HT-29 (cell line): ENCODE measurements around the gene RTN4RL2. TPM values are rescaled to one million over a fixed set of nuclear protein-coding genes. Genes with fewer than 3 reads are reported as not detected.

Source experiments
- DNase-seq: peaks from one replicate; pipeline ENCODE4 v3.0.0-alpha.2; 2015; ENCODE audit warnings: low spot score
- total RNA-seq: library from RNA; depleted of rRNA; stranded (reverse); fragments of >200 nt; shearing (Covaris generic); gene quantifications from 2 replicates; pipeline ENCODE4 v1.2.3, GENCODE V29; 2014

The RTN4RL2 gene
- total RNA-seq, 1 experiment from 2014 or later, result 0.79 TPM

- no peak for DNase-seq
Observed at GRCh38 chr11:57499983-57500461, 39.7 kb downstream of the RTN4RL2 start.

- DNase-seq, result no peak
Observed at GRCh38 chr11:57500515-57500914, 40.2 kb downstream of the RTN4RL2 start.

DNA sequence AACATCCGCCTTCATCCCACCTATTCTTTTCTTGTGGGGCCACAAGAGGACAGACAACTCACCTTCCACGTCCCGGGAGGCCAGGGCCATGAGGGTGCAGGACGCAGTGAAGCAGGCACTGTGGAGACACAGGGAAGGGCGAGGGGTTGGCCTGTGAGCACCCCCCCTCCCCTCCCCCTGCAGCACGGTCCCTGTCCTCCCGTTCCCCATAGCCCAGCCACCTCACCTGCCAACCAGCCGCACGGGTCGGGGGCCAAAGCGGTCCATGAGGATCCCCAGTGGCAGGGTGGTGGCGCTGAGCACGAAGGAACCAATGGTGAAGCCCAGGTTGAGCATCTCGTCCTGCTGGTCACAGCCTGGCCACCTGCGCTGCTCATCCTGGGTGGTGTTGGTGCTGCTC is 40.6 kb downstream of the RTN4RL2 start:
- DNase-seq, result no peak

GRCh38 chr11:57501953-57502352 is 41.6 kb downstream of the RTN4RL2 start:
- DNase-seq, result no peak

GRCh38 chr11:57502376-57502775 is 42.0 kb downstream of the RTN4RL2 start:
- DNase-seq, result no peak

GRCh38 chr11:57502870-57503269 is 42.5 kb downstream of the RTN4RL2 start:
- no peak for DNase-seq

- no peak for DNase-seq
Observed at GRCh38 chr11:57504511-57504910, 44.2 kb downstream of the RTN4RL2 start.

DNA sequence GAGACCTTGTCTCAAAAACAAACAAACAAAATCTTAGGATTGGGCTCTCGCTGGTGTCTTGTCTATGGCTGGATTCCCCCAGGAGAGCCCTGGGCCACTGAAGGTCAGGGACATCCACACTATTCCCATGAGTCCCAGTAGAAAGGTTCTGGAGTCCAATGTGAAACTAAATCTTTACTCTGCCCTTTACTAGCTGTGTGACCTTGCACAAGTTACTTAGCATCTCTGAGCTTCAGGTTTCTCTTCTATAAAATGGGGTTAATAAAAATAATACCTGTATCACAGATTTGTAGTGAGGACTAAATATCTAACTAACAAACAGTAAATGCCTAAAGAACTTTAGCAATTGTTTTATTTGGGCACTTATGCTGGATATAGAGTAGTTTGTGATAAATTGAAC is 46.2 kb downstream of the RTN4RL2 start:
- no peak for DNase-seq

DNA sequence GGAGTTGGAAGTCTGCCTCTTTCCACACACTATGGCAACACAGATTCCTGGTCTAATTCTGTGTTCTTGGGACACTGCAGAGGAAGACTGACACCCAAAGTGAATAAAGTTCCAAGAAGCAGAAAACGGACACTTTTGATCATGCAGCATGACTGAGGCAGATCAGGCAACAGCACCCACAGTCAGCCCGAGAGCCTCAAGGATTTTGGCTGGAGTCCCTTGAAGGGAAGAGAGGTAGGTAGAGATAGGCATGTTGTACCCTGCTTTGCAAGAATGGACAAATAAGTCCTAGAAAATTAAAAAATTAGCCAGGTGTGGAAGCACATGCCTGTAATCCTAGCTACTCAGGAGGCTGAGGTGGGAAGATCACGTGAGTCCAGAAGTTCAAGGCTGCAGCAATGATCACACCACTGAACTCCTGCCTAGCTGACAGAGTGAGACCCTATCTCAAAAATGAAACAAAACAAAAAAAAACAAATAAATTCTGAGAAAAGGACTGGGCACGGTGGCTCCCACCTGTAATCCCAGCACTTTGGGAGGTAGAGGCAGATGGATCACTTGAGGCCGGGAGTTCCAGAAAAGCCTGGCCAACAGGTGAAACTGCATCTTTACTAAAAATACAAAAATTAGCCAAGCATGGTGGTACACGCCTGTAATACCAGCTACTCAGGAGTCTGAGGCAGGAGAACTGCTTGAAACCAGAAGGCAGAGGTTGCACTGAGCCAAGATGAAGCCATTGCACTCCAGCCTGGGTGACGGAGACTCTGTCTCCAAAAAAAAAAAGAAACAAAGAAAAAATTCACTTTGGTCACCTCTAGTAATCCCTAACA is 48.2 kb downstream of the RTN4RL2 start:
- no peak for DNase-seq

GRCh38 chr11:57511741-57512430 is 51.6 kb downstream of the RTN4RL2 start:
- DNase-seq, result no peak

DNA sequence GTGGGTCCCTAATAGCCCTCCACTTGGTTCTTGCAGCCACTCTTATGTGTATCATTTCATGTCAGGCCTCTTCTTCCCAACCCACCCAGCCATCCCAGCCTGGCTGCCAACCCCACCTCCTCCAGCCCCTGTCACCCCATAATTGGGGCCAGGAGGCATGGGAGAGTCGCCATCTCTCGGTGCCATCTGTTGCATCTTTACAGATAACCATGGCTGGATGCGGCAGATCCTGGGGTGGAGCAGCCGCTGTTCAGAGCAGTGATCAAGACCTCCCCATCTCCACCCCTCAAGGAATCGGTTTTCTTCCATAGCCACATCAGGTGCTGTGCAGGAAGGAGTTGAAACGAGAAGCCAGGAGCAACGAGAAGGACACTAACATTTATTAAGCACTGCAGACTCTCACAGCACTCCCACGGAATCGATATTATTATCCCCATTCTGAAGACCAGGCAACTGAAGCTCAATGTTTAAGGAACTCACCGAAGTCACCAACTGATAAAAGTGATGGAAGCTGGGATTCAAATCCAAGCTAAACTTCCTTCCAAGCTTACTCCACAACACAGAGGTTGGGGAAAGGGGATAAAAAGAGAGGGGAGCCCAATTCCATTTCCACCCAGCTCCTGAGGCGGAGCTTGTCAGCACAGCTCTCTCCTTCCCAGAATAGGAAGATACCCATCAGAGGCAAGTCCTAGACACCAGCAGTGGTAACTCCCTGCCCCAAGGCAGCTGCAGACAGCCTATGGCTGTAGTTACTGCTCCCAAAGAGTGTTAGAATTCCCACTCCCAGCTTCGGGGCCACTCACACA is 52.5 kb downstream of the RTN4RL2 start:
- no peak for DNase-seq

DNA sequence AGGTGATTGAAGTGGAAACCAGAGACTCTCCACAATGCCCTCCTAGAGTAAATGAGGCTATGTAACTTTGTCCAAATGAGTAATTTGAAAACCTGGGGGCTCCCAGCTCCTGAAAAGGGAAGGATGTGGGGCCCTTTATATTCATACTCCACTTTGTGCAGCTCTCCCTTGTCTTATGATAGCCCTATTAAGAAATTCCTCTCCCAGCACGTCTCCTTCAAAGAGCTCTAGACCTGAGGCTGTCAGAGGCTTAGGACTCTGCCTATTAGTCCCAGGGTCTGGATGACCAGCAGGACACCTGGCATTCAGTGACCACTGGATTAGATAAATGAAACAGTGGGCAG is 53.1 kb downstream of the RTN4RL2 start:
- DNase-seq, result no peak

DNA sequence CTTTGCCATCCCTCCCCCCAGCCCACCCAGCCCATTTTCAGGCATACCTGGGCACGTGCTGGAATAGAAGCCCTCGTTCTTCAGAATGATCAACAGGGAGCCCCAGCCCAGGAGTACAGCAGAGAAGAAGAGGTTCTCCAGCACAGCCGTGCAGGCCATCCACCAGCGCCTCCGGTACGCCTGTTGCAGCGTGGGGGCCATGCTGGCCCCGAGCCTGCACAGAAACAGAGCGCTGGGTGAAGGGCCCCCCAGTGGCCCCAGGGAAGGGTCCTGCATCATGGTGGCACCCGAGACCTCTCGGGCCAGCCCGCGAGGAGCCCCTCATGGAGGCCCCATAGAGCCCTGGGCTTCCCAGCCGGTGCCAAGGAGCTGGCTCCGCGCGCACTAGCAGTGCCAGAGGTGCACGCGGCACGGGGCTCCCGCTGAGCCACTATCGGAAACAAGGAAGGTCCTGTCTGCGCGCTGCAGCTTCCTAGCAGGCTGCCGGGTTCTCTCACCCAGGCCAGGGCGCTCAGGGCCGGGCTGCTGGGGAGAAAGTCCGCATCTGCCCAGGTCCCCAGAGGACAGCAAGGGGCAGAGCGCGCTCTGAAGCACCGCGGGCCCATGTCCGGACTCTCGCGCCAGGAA is 53.7 kb downstream of the RTN4RL2 start:
- DNase-seq, result peak; percentile 58

- DNase-seq, result peak; percentile 57
Observed at GRCh38 chr11:57514538-57515331, 54.4 kb downstream of the RTN4RL2 start.

DNA sequence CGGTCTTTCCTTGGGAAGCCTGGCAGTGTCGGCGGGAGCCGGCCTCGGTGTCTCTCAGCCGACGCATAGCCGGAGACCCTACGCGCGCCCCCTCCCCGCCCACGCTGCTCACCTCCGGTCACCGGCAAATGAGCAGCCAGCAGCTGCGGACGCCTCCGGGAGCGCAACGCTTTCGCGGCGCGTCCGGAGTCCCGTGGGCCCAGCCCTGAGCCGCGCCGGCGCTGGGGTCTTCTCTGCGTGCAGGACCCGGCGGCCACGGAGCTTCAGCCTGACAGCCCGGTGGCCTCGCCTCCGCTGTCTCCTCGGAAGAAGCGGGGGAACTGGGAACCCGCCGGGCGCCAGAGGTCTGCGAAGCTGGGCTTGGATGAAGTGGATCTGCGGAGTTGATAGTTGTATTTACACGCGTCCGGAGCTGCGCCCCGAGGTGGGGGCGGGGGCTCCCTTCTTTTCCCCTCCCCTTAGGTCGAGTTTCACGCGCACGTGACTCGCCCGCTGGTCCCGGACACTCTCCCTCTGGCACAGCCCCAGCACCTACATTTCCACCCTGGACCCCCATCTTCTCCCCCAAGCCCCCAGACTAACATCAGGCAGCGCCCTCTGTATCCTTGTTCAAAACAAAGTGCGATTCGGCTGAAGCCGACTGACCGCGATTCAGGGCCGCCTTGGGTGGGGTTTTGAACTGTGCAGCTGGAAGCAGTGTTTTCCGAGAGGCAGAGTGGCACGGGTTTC is 55.2 kb downstream of the RTN4RL2 start, which contains the start of gene SLC43A1:
Gene SLC43A1 (minus strand): TSS at position 371 of the 729 bp plus-strand sequence. CDS start 1,591 bp downstream, outside the sequence.
- DNase-seq, result peak; percentile 46

DNA sequence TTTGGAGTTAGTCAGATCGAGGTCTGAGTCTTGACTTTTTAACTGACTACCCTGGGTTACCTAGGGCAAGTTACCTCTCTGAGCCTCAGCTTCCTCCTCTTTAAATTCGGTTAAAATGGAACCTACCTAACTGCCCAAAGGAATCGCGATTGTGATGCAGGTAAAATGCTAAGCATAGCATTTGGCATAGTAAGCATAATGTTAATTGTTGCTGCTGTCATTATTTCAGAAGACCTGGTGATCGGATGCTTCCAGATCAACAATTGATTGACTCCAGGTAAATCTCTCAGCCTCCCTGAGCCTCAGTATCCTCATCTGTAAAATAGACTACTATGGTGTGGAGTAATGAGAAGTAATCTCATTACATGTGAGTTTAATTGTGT is 55.7 kb downstream of the RTN4RL2 start:
- no peak for DNase-seq

DNA sequence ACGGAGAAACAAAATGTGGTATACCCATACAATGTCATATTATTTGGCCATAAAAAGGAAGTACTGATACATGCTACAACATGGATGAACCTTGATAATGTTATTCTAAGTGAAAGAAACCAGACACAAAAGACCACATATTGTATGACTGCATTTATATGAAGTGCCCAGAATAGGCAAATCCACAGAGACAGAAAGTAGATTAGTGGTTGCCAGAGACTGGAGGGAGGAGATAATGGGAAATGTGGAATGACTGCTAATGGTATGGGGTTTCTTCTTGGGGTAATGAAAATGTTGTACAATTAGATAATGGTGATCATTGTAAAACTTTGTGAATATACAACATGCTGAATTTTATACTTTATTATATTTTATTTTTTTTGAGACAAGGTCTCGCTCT is 60.8 kb downstream of the RTN4RL2 start:
- no peak for DNase-seq

DNA sequence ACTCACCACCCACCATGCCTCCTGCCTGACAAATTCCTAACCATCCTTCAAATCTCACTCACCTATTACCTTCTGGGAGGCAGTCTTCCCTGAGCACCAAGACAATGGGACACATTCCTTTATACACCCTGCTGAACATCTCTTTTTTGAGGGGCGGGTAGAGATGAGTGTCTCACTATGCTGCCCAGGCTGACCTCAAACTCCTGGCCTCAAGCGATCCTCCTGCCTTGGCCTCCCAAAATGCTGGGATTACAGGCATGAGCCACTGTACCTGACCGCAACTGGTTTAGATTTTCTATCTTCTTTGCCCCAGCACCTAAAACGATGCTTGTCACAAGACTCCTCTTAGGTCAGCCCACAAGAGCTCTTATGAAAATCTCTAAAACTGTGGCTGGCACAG is 63.1 kb downstream of the RTN4RL2 start:
- no peak for DNase-seq
